Stimulated activated CD8-positive, alpha-beta memory T cell treated with anti-CD3 and anti-CD28 coated beads, Interleukin-15, amount 100 ng/mL, for 48 hours (primary cell): ENCODE measurements around the gene MYOF.
"Not testable (repeated sequence)": the region's sequence is repeated elsewhere in the genome, so short reads cannot be mapped to it uniquely, and the experiment has no call there.

Experiments used
- DNase-seq, 2 donors: peaks; one replicate each; pipeline ENCODE4 v3.0.0-alpha.2; 2020; ENCODE audit warnings: low read depth in 2 of 2

MYOF gene

DNA sequence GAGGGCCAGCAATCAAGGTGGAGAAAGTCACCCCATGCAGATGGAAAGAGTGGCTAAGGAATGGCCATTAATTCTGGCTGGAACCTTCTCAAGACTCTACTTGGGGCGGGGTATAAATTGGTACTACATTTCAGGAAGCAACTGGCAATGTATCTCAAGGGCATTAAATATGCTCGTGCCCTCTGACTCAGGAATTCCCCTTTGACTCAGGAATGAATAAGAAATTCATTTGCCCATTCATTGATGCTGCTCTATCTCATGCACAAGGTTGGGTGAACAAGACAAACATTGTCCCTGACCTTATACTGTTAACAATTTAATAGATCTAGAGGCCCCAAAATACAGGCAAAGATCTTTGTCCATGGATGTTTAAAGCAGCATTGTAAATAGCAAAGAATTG, 188.1 kb downstream of the MYOF start:
- no peak for DNase-seq

GRCh38 chr10:93290661-93291354, 191.3 kb downstream of the MYOF start:
- DNase-seq = no peak

GRCh38 chr10:93288679-93289634, 193.2 kb downstream of the MYOF start:
- DNase-seq = peak; percentile 3 to 8

- DNase-seq = no peak
These were observed 194.4 kb downstream of the MYOF start for GRCh38 chr10:93287775-93288174.

DNA sequence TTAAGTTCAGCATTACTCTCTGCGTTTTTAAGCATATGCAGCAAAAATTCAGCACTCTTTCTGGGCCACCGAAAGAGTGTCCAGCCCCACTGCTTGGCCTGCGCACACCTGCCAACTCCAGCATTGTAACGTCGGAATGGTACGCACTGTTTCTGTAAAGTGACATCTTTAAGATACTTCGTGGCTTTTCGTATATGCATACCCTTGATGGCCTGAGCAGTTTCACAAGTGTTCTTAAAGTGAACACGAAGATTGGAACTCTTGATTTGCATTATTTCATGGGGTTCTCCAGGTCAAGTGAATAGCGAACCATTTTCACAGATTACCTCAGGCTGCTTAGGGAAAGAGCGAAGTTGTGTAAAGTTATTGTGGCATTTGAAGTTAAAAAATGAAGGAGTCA, 197.9 kb downstream of the MYOF start:
- not testable (repeated sequence) for DNase-seq

DNA sequence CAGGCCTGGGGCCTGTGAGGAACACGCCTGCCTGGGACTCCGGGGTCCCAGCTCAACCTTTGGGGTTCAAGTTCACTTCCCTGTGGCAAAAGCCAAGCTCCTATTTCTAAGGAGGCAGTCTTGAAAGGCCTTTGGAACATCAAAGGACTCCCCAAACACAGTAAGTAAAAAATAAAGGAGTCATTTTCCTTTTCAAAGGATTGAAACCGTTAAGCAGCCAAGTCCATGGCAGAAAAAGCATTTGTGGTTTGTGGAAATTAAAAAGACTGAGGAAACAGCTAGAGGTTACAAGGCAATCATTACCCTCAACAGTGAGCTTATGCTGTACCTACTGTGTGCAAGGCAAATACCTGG, 200.8 kb downstream of the MYOF start:
- no peak for DNase-seq

- no peak for DNase-seq
These were observed 201.3 kb downstream of the MYOF start for GRCh38 chr10:93280699-93281366.

DNA sequence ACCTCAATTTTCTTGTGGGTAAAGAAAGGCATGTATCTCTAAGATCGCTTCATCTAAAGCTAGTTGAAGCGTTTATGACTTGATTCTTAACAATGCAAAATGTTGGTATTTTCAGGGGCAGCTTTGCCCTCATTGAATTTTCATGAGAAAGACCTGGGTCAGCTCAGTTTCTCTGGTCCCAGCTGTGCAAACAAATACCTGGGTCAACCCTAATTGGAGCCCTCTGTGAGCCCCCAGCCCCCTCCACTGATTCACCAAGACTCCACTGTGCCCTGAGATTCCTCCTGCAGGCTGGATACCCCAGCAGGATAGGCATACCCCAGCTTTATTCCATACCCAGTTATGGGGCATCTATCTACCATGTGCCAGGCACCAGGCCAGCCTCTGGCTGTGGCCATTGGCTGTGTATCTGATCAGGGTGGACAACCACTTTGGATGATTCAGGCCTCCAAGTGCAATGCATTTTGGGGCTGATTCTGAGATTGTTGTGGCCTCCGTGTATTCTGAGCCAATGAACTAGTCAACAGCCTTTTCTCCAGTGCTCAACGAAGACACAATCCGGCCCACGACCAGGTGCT, 201.9 kb downstream of the MYOF start:
- no peak for DNase-seq

- no peak for DNase-seq
These were observed 204.8 kb downstream of the MYOF start for GRCh38 chr10:93277360-93277759.

- DNase-seq = no peak
These were observed 207.7 kb downstream of the MYOF start for GRCh38 chr10:93274419-93274818.

GRCh38 chr10:93272884-93273675, 209.1 kb downstream of the MYOF start:
- no peak for DNase-seq

DNA sequence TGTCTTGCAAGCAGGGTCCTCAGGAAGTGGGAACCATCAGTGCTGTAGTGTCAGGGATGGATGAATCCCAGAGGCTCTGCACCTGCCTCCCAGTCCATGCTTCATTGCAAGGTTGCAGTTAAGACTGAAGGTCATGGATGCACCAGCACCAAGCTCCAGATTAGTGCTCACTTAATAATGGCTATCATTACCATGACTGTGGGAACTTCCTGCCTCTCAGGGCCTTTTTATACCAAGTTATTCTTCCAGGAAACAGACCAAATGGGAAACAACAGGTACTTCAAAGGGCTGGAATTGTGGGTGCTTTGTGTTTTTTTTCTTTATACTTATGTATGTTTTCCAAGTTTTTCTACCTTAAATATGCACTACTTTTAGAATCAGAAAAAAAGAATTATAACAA, 210.8 kb downstream of the MYOF start:
- no peak for DNase-seq

GRCh38 chr10:93269281-93269680, 212.9 kb downstream of the MYOF start:
- no peak for DNase-seq

DNA sequence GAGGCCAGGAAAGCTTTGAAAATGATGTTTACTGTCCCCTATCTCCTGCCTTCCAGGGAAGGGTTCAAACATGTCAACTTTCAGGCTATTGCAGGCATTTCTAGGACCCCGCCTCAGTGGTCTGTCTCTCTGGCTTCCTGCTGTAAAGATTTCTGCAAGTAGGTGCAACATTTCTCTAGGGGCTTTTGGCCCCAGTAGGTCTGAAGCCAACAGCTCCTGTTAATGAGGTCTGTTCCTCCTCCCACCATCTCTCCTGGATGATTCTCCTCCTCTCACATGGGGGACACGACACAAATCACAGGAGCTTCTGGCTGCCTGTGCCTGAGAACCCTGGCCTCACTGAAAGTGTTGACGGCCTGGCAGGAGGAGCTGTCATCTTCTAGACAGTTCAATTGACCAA, 214.1 kb downstream of the MYOF start:
- DNase-seq = no peak

DNA sequence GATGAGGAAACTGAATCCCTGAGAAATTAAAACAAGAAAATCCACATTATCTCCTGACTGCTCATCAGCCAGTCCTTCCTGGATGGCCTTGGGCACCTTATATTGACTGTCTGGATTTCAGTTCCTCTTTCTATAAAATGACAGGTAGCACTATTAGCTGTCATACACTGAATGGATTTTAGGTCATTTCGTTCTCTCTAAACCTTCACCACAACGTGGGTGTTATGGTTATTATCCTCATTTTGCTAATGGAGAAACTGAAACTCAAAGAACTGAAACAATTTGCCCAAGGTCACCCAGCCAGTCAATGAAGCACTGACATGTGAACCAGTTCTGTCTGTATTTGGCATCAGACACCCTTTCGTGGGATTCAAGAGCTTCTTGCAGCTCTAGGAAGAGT, 214.6 kb downstream of the MYOF start:
- no peak for DNase-seq

GRCh38 chr10:93266858-93267257, 215.3 kb downstream of the MYOF start:
- no peak for DNase-seq

GRCh38 chr10:93261961-93262610, 220.0 kb downstream of the MYOF start:
- no peak for DNase-seq

GRCh38 chr10:93261089-93261488, 221.0 kb downstream of the MYOF start:
- no peak for DNase-seq

GRCh38 chr10:93259126-93259525, 223.0 kb downstream of the MYOF start:
- no peak for DNase-seq
